ENCODE measurements around the gene RNF212B. TPM values are rescaled to one million over a fixed set of nuclear protein-coding genes. Genes with fewer than 3 reads are reported as not detected.
"Not testable (repeated sequence)": the region's sequence is repeated elsewhere in the genome, so short reads cannot be mapped to it uniquely, and the experiment has no call there.

The RNF212B gene
- total and polyA plus RNA-seq, 2 donors (not counting 1 experiment from before 2014, with no cell fraction given): not detected

GRCh38 chr14:23199141-23199540 lies 38.6 kb upstream of the RNF212B start:
- not testable (repeated sequence) for H3K9me3 ChIP-seq (ENCODE audit: control insufficient read depth, insufficient read depth, low read depth, low read length); H3K4me3 ChIP-seq (replicated peaks in 1 of 4; ENCODE audit: control extremely low read depth in 1 of 4, insufficient read depth in 1 of 4, low read depth in 3 of 4, low read length in 4 of 4); H2AFZ ChIP-seq (ENCODE audit: low read length)

GRCh38 chr14:23202001-23202400 lies 35.7 kb upstream of the RNF212B start:
- no peaks in the 10 kb centered on the region for H3K27me3 ChIP-seq (ENCODE audit: control insufficient read depth, insufficient read depth, low read length)
- H3K4me1 ChIP-seq (ENCODE audit: control insufficient read depth, extremely low read depth, insufficient read depth, low read length): no peaks in the 10 kb centered on the region
- H2AFZ ChIP-seq (ENCODE audit: low read length): no peak overlapping the region

More at GRCh38 chr14:23199141-23199540, 38.6 kb upstream of the RNF212B start:
- DNase-seq (ENCODE audit: low read depth in 2 of 2); H3K79me2 ChIP-seq (ENCODE audit: control insufficient read depth, insufficient read depth, low read length); H4K20me1 ChIP-seq (ENCODE audit: control insufficient read depth, extremely low read depth, insufficient read depth, low read length); H3K4me1 ChIP-seq (ENCODE audit: control insufficient read depth, extremely low read depth, insufficient read depth, low read length); H3K27ac ChIP-seq (ENCODE audit: insufficient read depth, low read length); H3K4me2 ChIP-seq (ENCODE audit: extremely low read depth, insufficient read depth, low read length); H3K9ac ChIP-seq (ENCODE audit: insufficient read depth, low read length); H3K27me3 ChIP-seq (ENCODE audit: control insufficient read depth, insufficient read depth, low read length); H3K36me3 ChIP-seq (ENCODE audit: control insufficient read depth, insufficient read depth, low read length): not testable (repeated sequence)

GRCh38 chr14:23206422-23207145 lies 31.2 kb upstream of the RNF212B start:
- no peak overlapping the region for H2AFZ ChIP-seq (ENCODE audit: low read length)
- no peaks in the 10 kb centered on the region for H3K79me2 ChIP-seq (ENCODE audit: control insufficient read depth, insufficient read depth, low read length)
- DNase-seq (ENCODE audit: low read depth in 2 of 2): no peak
- no peak for TF ChIP-seq CTCF (conservative IDR thresholded peaks at IDR 0.05 in 1 of 2, IDR thresholded peaks at IDR 0.05 in 1 of 2; ENCODE audit: low read depth in 1 of 2, low read length in 2 of 2)
- no peak for TF ChIP-seq EZH2 (IDR thresholded peaks at IDR 0.05; ENCODE audit: low read length, missing control alignments)
- no peak overlapping the region for H3K27ac ChIP-seq (ENCODE audit: insufficient read depth, low read length)
- no peaks in the 10 kb centered on the region for H3K9me3 ChIP-seq (ENCODE audit: control insufficient read depth, insufficient read depth, low read depth, low read length)
- no peak overlapping the region for H3K9ac ChIP-seq (ENCODE audit: insufficient read depth, low read length)
- H3K36me3 ChIP-seq (ENCODE audit: control insufficient read depth, insufficient read depth, low read length): no peaks in the 10 kb centered on the region
- H3K4me3 ChIP-seq (replicated peaks in 1 of 4; ENCODE audit: control extremely low read depth in 1 of 4, insufficient read depth in 1 of 4, low read depth in 3 of 4, low read length in 4 of 4): no peak overlapping the region
- no peaks in the 10 kb centered on the region for H3K27me3 ChIP-seq (ENCODE audit: control insufficient read depth, insufficient read depth, low read length)
- no peak overlapping the region for H3K4me2 ChIP-seq (ENCODE audit: extremely low read depth, insufficient read depth, low read length)
- H4K20me1 ChIP-seq (ENCODE audit: control insufficient read depth, extremely low read depth, insufficient read depth, low read length): no peaks in the 10 kb centered on the region
- no peaks in the 10 kb centered on the region for H3K4me1 ChIP-seq (ENCODE audit: control insufficient read depth, extremely low read depth, insufficient read depth, low read length)

More at GRCh38 chr14:23202001-23202400, 35.7 kb upstream of the RNF212B start:
- H3K9me3 ChIP-seq (ENCODE audit: control insufficient read depth, insufficient read depth, low read depth, low read length): no peaks in the 10 kb centered on the region
- no peaks in the 10 kb centered on the region for H3K79me2 ChIP-seq (ENCODE audit: control insufficient read depth, insufficient read depth, low read length)
- no peak for TF ChIP-seq EZH2 (IDR thresholded peaks at IDR 0.05; ENCODE audit: low read length, missing control alignments)
- TF ChIP-seq CTCF (conservative IDR thresholded peaks at IDR 0.05 in 1 of 2, IDR thresholded peaks at IDR 0.05 in 1 of 2; ENCODE audit: low read depth in 1 of 2, low read length in 2 of 2): no peak
- H3K9ac ChIP-seq (ENCODE audit: insufficient read depth, low read length): no peak overlapping the region
- no peak overlapping the region for H3K27ac ChIP-seq (ENCODE audit: insufficient read depth, low read length)
- no peaks in the 10 kb centered on the region for H4K20me1 ChIP-seq (ENCODE audit: control insufficient read depth, extremely low read depth, insufficient read depth, low read length)
- H3K36me3 ChIP-seq (ENCODE audit: control insufficient read depth, insufficient read depth, low read length): no peaks in the 10 kb centered on the region
- DNase-seq (ENCODE audit: low read depth in 2 of 2): no peak
- no peak overlapping the region for H3K4me3 ChIP-seq (replicated peaks in 1 of 4; ENCODE audit: control extremely low read depth in 1 of 4, insufficient read depth in 1 of 4, low read depth in 3 of 4, low read length in 4 of 4)
- no peak overlapping the region for H3K4me2 ChIP-seq (ENCODE audit: extremely low read depth, insufficient read depth, low read length)

Data from fibroblast of lung (primary cell).